Measurements from ENCODE around the gene ERBIN.

- TF ChIP-seq GATA2 (IDR thresholded peaks at IDR 0.05; ENCODE audit: low read depth, low read length) (no peak), GATA3 (IDR thresholded peaks at IDR 0.05; ENCODE audit: low read depth, low read length) (no peak)
Measured at GRCh38 chr5:66118304-66118703, 191.9 kb downstream of the ERBIN start.

All from SH-SY5Y (cell line).